Endothelial cell of umbilical vein (primary cell): ENCODE measurements around the gene ARFIP1. TPM values are rescaled to one million over a fixed set of nuclear protein-coding genes. Genes with fewer than 3 reads are reported as not detected.

Experiments
- BruUV-seq: library from RNA; stranded (reverse); fragments of 400-500 nt; replicated peaks from 2 replicates; lab custom pipeline; 2021; lab: Mats Ljungman, UMichigan
- CTCF ChIA-PET: fragments of 300-600, 350-600 bp; sonication (Branson Sonifier 250); formaldehyde crosslinking; loops from one replicate; lab custom pipeline; 2021; ENCODE audit warnings: antibody characterized with exemption, inconsistent platforms; lab: Charles Lee
- POLR2A ChIA-PET: fragments of 300-600, 350-600 bp; sonication (Branson Sonifier 250); formaldehyde crosslinking; loops from one replicate; lab custom pipeline; 2021; ENCODE audit warnings: antibody characterized with exemption, inconsistent platforms; lab: Charles Lee
- DNase-seq: peaks from one replicate; pipeline ENCODE4 v3.0.0-alpha.2; 2011; ENCODE audit warnings: low read depth, low spot score
- FAIRE-seq: peaks from 2 replicates; lab custom pipeline; 2011; peaks lifted over from hg19 to GRCh38; lab: Jason Lieb, UNC
- H2AFZ ChIP-seq: 2 replicates; pipeline ENCODE4 v1.6.0; 2012; ENCODE audit warnings: low read depth, low read length, control low read depth, inconsistent platforms
- H3K27ac ChIP-seq: 2 replicates; pipeline ENCODE4 v1.5.1; 2011; ENCODE audit warnings: low read depth, mild to moderate bottlenecking, control low read depth, low read length, moderate library complexity; ENCODE audit not compliant: insufficient read depth
- H3K27me3 ChIP-seq, 2 experiments: 2 replicates each; pipeline versions ENCODE4 v1.6.0 to v1.6.1; 2011; ENCODE audit warnings: low read length in 2 of 2, mixed read lengths in 1 of 2; ENCODE audit not compliant: control insufficient read depth in 2 of 2, insufficient read depth in 2 of 2
- H3K36me3 ChIP-seq, 2 experiments: 2 replicates in 1 of 2; 3 replicates in 1 of 2; pipeline ENCODE4 v1.5.1; 2011; ENCODE audit warnings: low read length in 2 of 2, mild to moderate bottlenecking in 1 of 2, moderate library complexity in 1 of 2; ENCODE audit not compliant: control insufficient read depth in 2 of 2, insufficient read depth in 2 of 2; ENCODE audit errors: extremely low read depth in 1 of 2
- H3K4me1 ChIP-seq: 3 replicates; pipeline ENCODE4 v1.5.1; 2011; ENCODE audit warnings: mild to moderate bottlenecking, low read length; ENCODE audit not compliant: control insufficient read depth, insufficient read depth; ENCODE audit errors: extremely low read depth
- H3K4me2 ChIP-seq: 2 replicates; pipeline ENCODE4 v1.6.1; 2011; ENCODE audit warnings: low read length, control low read depth, mixed read lengths; ENCODE audit not compliant: insufficient read depth
- H3K4me3 ChIP-seq, 3 experiments: fragments of 200-600 bp in 1 of 3; sonication (generic), shearing (Covaris generic) in 1 of 3; replicated peaks in 1 of 3; 2 replicates each; pipeline ENCODE4 v1.5.1; 2011 to 2016; ENCODE audit warnings: control low read depth in 3 of 3, low read length in 3 of 3, mild to moderate bottlenecking in 2 of 3, inconsistent platforms in 1 of 3, low read depth in 1 of 3, moderate library complexity in 1 of 3; ENCODE audit not compliant: insufficient read depth in 1 of 3
- H3K79me2 ChIP-seq: 2 replicates; pipeline ENCODE4 v1.6.0; 2012; ENCODE audit warnings: low read length, inconsistent platforms; ENCODE audit not compliant: control insufficient read depth, insufficient read depth
- H3K9ac ChIP-seq: replicated peaks from 2 replicates; pipeline ENCODE3; 2011; ENCODE audit warnings: low read length, control low read depth; ENCODE audit not compliant: insufficient read depth; ENCODE audit errors: extremely low read depth
- H3K9me1 ChIP-seq: replicated peaks from 3 replicates; pipeline ENCODE4 v1.6.0; 2011; ENCODE audit warnings: mild to moderate bottlenecking, low read length; ENCODE audit not compliant: control insufficient read depth, insufficient read depth; ENCODE audit errors: extremely low read depth
- H3K9me3 ChIP-seq: replicated peaks from 2 replicates; pipeline ENCODE4 v1.5.1; 2012; ENCODE audit warnings: low read length, inconsistent platforms; ENCODE audit not compliant: control insufficient read depth, insufficient read depth
- H4K20me1 ChIP-seq: replicated peaks from 2 replicates; pipeline ENCODE3; 2011; ENCODE audit warnings: mild to moderate bottlenecking, low read length; ENCODE audit not compliant: control insufficient read depth, insufficient read depth; ENCODE audit errors: extremely low read depth
- EZH2 ChIP-seq: IDR thresholded peaks from 2 replicates; pipeline ENCODE4 v1.6.1; 2012; ENCODE audit warnings: borderline replicate concordance, low read depth, mild to moderate bottlenecking, moderate library complexity, low read length, inconsistent platforms; ENCODE audit not compliant: severe bottlenecking
- FOS ChIP-seq: IDR thresholded peaks from 2 replicates; pipeline ENCODE4 v1.6.1; 2011; ENCODE audit warnings: mild to moderate bottlenecking, low read length, moderate library complexity, borderline replicate concordance; ENCODE audit not compliant: insufficient read depth
- GATA2 ChIP-seq: IDR thresholded peaks from 2 replicates; pipeline ENCODE4 v1.7.0; 2011; ENCODE audit warnings: low read depth, mild to moderate bottlenecking, moderate library complexity, mixed read lengths, low read length; ENCODE audit not compliant: insufficient read length, insufficient read depth
- JUN ChIP-seq: IDR thresholded peaks from 2 replicates; pipeline ENCODE4 v1.6.1; 2011; ENCODE audit warnings: borderline replicate concordance, low read depth; ENCODE audit not compliant: insufficient read length, insufficient read depth
- MYC ChIP-seq: IDR thresholded peaks from one replicate; pipeline ENCODE4 v1.6.1; 2011; ENCODE audit warnings: mild to moderate bottlenecking, low read depth, low read length
- POLR2A ChIP-seq: IDR thresholded peaks from 2 replicates; pipeline ENCODE4 v1.6.1; 2012; ENCODE audit warnings: low read depth, mild to moderate bottlenecking, control low read depth, low read length
- POLR2AphosphoS5 ChIP-seq: IDR thresholded peaks from 2 replicates; pipeline ENCODE4 v1.6.1; 2012; ENCODE audit warnings: low read depth, mild to moderate bottlenecking, control low read depth, low read length, moderate library complexity; ENCODE audit not compliant: insufficient read depth
- dilution Hi-C: fragments of 300-500 bp; cut with MboI; formaldehyde crosslinking; loops from one replicate; pipeline ENCODE4 v1.15.0; 2019; ENCODE audit warnings: low sequenced_read_pairs; ENCODE audit not compliant: extremely low pct_ligation_motif_present
- intact Hi-C: fragments of 100-400 bp; cut with micrococcal nuclease; formaldehyde crosslinking; loops from one replicate; pipeline ENCODE4 v1.10.0; 2022
- polyA plus RNA-seq, 4 experiments: library from polyadenylated mRNA; depleted of rRNA in 3 of 4; stranded (reverse) in 3 of 4; unstranded in 1 of 4; fragments of >200 nt; gene quantifications; 2 replicates each; pipeline versions ENCODE4 v1.2.1 to v1.2.3, GENCODE V29; 2011 to 2012; ENCODE audit warnings: missing spikeins in 1 of 4
- total RNA-seq: library from RNA; stranded (reverse); gene quantifications from 2 replicates; pipeline ENCODE4 v1.2.3, GENCODE V29; 2021
- TF ChIP-seq, protein P1 (sequence below), 2 donors: IDR thresholded peaks; 1 replicate in 1 of 2; 2 replicates in 1 of 2; pipeline ENCODE4 v1.5.1; 2011; ENCODE audit warnings: low read length in 2 of 2, mild to moderate bottlenecking in 2 of 2, moderate library complexity in 2 of 2, control low read depth in 1 of 2, inconsistent platforms in 1 of 2, low read depth in 1 of 2; ENCODE audit not compliant: insufficient read depth in 1 of 2; ENCODE audit errors: extremely low read depth in 1 of 2
- TF ChIP-seq, protein P2 (sequence below): IDR thresholded peaks from 2 replicates; pipeline ENCODE4 v1.6.1; 2011; ENCODE audit not compliant: insufficient read depth, insufficient read length

The ARFIP1 gene
- total and polyA plus RNA-seq, 2 donors (not counting 3 experiments of a cell fraction or from before 2014, with no cell fraction given): 10.0 to 24.2 TPM

DNA sequence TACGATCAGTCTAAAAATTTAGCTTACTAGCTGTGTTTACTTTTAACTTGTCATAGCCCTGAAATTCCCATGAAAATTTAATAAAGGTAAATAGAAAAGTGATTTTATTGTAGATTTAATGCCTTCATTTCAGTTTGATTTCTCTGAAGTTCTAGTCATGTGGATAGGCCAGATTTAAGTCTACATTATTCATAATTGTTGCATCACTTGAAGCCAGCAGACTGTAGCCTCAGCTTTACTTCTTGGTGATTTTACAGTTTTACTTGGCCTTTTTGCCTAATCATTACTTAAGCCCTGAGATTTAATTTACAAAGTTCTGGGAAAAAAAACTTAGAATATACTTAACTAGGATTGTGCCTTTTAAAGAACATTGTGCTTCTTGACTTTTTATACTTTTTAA lies 82.9 kb downstream of the ARFIP1 start:
- Histone ChIP-seq H3K9me1 (no peaks in the 10 kb centered on the region), H3K27ac (no peak overlapping the region), H4K20me1 (no peaks in the 10 kb centered on the region), H3K36me3 (peaks cover 0 to 3% of the 10 kb centered on the region in 2 experiments), H3K27me3 (no peaks in the 10 kb centered on the region), H2AFZ (no peak overlapping the region), H3K4me1 (no peaks in the 10 kb centered on the region), H3K79me2 (no peaks in the 10 kb centered on the region), H3K9ac (no peak overlapping the region), H3K4me2 (no peak overlapping the region), H3K9me3 (no peaks in the 10 kb centered on the region), H3K4me3 (no peak overlapping the region)
- FAIRE-seq (no peak), DNase-seq (no peak)
- CTCF ChIA-PET: interaction anchor here (1.0 kb wide), 2 partner anchors 14 to 221 kb away, joined by 3 read pairs; no protein-coding TSS in a partner anchor
- intact Hi-C loops (no loop called here), dilution Hi-C loops (no loop called here)
- no TSS peak for BruUV-seq
- TF ChIP-seq POLR2A (no peak), MYC (no peak), JUN (no peak), GATA2 (no peak), EZH2 (no peak), FOS (no peak), POLR2AphosphoS5 (no peak)
- TF ChIP-seq, protein P1, sequence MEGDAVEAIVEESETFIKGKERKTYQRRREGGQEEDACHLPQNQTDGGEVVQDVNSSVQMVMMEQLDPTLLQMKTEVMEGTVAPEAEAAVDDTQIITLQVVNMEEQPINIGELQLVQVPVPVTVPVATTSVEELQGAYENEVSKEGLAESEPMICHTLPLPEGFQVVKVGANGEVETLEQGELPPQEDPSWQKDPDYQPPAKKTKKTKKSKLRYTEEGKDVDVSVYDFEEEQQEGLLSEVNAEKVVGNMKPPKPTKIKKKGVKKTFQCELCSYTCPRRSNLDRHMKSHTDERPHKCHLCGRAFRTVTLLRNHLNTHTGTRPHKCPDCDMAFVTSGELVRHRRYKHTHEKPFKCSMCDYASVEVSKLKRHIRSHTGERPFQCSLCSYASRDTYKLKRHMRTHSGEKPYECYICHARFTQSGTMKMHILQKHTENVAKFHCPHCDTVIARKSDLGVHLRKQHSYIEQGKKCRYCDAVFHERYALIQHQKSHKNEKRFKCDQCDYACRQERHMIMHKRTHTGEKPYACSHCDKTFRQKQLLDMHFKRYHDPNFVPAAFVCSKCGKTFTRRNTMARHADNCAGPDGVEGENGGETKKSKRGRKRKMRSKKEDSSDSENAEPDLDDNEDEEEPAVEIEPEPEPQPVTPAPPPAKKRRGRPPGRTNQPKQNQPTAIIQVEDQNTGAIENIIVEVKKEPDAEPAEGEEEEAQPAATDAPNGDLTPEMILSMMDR (IDR thresholded peaks at IDR 0.05; ENCODE audit: extremely low read depth in 1 of 2, insufficient read depth in 1 of 2, low read depth in 1 of 2, low read length in 2 of 2): no peak
- TF ChIP-seq, protein P2, sequence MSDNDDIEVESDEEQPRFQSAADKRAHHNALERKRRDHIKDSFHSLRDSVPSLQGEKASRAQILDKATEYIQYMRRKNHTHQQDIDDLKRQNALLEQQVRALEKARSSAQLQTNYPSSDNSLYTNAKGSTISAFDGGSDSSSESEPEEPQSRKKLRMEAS: no peak
- POLR2A ChIA-PET: no interaction called here
